ENCODE data around the gene ATP5F1D.

GRCh38 chr19:1199531-1199930, 42.0 kb upstream of the ATP5F1D start:
- TF ChIP-seq SPI1 (IDR thresholded peaks at IDR 0.05; ENCODE audit: low read depth, low read length), result no peak
- TF ChIP-seq POLR2AphosphoS5 (IDR thresholded peaks at IDR 0.05; ENCODE audit: low read depth, low read length), result no peak
- no peak for TF ChIP-seq TAF1 (IDR thresholded peaks at IDR 0.05; ENCODE audit: low read depth, low read length)
